GM19468 (cell line): ENCODE results near the gene KCNK6.
"Not testable (repeated sequence)": the region's sequence is repeated elsewhere in the genome, so short reads cannot be mapped to it uniquely, and the experiment has no call there.

Experiments used
- ATAC-seq: cut with Tn5 transposase; IDR thresholded peaks from one replicate; pipeline ENCODE4 v1.9.1; 2021; ENCODE audit warnings: mild to moderate bottlenecking, moderate library complexity, moderate number of reproducible peaks; ENCODE audit not compliant: unreplicated experiment; ENCODE audit errors: extremely low read depth

The KCNK6 gene

GRCh38 chr19:38359242-38360021, 39.8 kb downstream of the KCNK6 start:
- ATAC-seq: no peak

DNA sequence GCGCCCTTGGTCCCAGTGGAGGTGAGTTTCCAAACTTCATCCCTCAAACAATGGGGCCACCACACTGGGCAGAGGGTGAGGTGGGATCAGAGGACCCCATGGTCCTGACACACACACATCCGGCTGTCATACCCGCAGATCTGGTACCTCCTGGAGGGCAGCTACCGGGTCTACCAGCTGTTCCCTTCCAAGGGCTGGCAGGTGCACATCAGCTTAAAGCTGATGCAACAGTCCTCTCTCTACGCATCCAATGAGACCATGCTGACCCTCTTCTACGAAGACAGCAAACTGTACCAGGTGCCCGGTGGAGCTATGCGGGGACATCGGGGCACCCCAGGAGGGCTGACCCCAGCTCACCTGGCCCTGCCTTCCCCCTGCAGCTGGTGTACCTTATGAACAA, 40.7 kb downstream of the KCNK6 start:
- ATAC-seq: no peak

DNA sequence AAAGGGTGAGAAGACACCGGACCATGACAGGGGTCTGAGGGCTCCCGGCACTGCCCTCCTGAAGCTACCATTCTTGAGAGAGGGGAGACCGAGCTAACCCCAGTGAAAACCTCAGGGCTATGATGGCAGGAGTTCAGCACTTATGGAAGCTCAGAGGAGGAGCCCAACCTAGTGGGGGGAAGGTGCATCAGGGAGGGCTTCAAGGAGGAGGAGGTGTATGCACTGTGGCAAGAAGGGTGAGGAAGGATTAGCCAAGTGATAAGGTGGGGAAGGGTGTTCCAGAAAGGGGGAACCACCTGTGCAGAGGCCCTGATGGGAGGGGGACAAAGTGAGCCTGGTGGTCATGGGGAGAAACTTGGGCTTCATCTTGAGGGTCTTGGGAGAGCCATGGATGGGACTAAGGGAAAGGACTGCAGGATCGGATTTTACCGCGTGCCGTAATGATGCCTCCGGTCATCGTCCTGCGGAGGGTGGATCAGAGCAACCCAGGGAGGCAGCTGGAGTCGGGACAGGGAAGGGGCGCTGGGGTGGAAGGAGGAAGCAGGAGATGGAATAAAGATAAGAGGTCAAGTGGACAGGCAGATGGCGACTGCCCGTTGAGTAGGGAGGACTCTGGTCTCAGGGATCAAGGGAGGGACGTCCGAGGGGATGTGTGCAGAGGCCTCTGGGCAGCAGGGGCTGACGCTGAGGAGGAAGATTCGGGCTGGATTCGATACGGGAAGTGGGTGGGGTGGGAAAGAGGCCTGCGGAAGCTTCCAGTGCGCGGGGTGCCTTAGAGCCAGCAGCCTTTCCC, 41.4 kb downstream of the KCNK6 start:
- ATAC-seq: no peak

DNA sequence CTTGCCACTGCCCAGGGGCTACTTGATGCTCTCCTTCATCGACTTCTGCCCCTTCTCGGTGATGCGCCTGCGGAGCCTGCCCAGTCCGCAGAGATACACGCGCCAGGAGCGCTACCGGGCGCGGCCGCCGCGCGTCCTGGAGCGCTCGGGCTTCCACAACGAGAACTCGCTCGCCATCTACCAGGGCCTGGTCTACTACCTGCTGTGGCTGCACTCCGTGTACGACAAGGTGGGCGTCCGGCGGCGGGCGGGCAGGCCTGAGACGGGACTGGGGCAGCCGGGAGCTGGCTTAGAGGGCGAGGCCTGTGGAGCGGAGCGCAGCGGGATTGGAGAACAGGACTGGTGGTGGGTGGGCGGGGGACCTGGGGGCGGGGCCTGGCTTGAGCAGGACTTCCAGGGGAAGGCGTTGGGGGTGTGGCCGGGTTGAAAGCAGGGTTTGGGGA, 42.0 kb downstream of the KCNK6 start:
- no peak for ATAC-seq

DNA sequence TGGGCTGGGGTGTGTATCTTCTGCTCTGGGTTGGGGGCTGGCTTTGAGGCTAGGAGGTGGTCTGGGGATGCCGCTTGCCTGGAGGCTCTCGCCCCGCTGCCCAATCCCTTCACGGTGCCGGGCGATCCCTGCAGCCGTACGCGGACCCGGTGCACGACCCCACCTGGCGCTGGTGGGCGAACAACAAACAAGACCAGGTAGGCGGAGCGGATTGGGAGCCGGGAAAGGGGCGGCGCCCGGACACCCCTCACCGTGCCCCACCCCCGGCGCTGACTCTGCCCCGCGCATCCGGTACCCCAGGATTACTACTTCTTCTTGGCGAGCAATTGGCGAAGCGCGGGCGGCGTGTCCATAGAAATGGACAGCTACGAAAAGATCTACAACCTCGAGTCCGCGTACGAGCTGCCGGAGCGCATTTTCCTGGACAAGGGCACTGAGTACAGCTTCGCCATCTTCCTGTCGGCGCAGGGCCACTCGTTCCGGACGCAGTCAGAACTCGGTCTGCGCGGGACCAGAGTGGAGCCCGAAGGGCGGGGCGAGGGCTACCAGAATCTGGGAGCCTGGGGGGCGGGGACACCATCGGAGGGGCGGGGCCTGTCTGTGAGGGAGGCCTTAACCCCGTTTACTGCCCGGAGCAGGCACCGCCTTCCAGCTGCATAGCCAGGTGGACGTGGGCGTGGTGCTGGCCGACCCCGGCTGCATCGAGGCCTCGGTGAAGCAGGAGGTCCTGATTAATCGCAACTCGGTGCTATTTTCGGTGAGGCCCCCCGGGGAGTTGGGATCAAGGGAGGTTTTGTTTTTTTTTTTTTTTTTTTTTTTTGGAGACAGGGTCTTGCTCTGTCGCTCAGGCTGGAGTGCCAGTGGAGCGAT, 42.7 kb downstream of the KCNK6 start:
- ATAC-seq: no peak

DNA sequence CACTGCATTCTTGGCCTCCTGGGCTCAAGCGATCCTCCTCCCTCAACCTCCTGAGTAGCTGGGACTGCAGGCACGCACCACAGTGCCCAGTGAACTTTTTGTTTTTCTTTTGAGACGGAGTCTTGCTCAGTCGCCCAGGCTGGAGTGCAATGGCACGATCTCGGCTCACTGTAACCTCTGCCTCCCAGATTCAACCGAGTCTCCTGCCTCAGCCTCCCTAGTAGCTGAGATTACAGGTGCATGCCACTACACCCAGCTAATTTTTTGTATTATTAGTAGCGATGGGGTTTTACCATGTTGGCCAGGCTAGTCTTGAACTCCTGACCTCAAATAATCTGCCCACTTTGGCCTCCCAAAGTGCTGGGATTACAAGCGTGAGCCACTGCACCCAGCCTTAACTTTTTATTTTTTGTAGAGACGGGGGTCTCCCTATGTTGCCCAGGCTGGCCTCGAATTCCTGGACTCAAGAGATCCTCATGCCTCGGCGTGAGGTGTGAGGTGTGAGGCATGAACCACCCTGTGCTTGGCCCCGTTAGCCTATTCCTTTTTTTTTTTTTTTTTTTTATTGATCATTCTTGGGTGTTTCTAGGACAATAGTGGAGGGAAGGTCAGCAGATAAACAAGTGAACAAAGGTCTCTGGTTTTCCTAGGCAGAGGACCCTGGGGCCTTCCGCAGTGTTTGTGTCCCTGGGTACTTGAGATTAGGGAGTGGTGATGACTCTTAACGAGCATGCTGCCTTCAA, 43.5 kb downstream of the KCNK6 start:
- not testable (repeated sequence) for ATAC-seq

DNA sequence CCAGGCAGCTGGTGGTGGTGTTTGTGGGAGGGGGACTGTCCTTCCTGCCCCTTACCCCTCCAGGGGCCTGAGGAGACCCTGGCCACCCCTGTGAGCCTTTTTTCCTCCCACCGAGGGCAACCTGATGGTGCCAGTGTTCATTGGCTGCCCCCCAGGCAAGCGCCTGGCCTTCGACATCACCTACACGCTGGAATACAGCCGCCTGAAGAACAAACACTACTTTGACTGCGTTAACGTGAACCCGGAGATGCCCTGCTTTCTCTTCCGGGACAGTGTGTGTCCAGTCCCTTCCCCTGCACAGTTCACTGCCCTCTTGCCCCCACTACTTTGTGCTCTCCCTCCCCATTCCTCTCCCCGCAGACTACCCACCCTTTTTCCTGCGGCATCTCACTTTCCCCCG, 47.4 kb downstream of the KCNK6 start:
- ATAC-seq: no peak

GRCh38 chr19:38369584-38369983, 49.9 kb downstream of the KCNK6 start:
- ATAC-seq: no peak

DNA sequence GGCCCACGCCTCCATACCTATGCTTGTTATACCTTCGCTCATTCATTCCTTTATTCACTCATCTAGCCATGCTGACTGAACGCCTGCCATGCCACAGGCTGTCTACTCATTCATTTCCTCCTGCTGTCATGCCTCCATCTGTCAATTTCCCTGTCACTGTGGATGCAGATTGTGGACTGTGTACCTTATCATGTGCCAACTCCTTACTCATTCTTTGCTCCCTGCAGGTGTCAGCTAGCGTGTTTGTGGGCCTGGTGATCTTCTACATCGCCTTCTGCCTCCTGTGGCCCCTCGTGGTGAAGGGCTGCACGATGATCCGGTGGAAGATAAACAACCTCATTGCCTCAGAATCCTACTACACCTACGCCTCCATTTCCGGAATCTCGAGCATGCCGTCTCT, 50.7 kb downstream of the KCNK6 start:
- ATAC-seq: no peak

DNA sequence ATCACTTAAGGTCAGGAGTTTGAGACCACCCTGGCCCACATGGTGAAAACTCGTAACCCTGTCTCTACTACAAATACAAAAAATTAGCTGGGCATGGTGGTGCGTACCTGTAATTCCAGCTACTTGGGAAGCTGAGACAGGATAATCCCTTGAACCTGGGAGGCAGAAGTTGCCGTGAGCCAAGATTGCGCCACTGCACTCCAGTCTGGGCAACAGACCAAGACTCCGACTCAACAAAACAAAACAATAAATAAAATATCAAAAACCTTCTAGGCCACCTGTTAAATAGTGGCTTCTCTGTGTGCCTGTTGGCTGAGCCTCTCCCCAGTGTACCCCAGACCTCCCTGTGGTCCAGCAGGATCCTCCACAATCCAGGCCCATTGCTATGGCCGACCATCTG, 51.4 kb downstream of the KCNK6 start:
- no peak for ATAC-seq

DNA sequence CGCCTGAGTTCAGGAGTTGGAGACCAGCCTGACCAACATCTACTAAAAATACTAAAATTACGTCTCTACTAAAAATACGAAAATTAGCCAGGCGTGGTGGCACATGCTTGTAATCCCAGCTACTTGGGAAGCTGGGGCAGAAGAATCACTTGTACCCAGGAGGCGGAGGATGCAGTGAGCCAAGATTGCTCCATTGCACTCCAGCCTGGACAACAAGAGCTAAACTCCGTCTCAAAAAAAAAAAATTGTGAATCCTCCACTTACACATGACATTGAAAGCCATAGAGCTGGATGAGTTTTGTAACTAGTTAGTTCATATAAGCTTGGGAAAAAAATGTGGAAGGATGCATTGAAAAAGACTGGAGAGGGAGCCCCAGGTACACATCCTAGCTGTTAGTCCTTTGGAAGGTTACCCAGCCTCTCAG, 54.3 kb downstream of the KCNK6 start:
- no peak for ATAC-seq

DNA sequence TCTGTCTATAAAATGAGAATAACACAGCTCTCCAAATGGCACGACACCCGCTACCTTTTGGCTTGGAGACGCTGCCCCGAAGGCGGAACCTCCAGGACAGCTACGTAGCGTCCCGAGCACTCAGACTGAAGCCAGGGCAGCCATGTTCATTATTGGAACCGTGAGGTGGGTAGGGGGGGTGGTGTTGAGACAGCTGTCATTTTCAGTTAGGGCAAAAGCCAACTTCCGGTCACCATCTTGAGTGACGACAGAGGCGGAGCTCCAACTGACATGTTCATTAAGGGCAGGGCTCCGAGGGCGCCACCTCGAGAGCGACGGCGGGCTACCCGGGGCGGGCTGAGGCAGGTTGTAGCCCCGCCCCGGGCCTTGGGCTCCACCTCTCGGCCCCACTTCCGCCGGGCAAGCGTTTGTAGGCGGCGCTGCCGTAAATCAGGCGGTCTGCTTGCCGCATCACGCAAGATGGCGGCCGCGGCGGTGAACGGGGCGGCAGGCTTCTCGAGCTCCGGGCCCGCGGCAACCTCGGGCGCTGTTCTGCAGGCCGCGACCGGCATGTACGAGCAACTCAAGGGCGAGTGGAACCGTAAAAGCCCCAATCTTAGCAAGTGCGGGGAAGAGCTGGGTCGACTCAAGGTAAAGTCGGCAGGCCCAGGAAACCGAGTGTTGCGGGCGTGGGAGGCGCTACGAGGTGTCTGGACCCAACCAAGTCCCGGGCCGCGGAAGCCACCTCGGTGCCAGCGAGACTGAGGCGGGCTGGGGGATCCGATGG, 54.9 kb downstream of the KCNK6 start, which contains the start of gene PSMD8:
TSS of gene PSMD8 (plus strand) at position 240 of the 766 bp plus-strand sequence. CDS start at position 271, 31 bp downstream.
- ATAC-seq: peak; percentile 81

DNA sequence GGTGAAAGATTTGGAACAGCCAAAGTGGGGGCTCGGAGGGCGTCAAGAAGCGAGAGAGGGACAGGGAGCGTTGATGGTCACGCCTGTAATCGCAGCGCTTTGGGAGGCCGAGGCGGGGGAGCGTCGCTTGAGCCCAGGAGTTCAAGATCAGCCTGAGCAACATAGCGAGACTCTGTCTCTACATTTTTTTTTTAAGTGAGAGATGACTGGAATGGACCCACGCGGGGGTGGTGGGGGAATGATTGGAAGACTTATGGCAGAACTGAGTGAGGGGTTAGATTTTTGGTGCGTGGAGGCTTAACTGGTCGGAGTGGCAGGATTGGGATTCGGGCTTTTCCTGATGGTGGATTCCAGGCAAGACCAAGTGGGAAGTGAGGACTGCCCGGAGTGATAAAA, 55.5 kb downstream of the KCNK6 start:
- ATAC-seq: no peak

GRCh38 chr19:38375748-38376147, 56.1 kb downstream of the KCNK6 start:
- ATAC-seq: no peak

DNA sequence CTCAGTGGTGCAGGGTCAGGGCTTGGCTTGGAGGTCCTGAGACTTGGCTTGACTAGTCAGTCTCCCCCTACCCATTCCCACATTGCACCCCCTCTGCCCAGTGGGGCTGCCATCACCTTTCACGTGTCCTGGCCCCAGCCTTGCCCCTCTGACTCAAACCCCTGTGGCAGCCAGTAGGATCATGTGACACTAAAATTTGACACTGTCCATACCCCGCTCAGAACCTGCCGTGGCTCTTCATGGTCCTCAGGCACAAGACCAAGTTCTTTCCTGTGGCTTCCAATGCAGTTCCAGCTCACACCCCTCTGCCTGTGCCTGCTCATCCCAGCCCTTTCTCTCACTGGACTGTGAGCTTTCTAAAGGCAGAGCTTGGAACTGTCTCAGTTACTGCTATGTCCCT, 56.9 kb downstream of the KCNK6 start:
- no peak for ATAC-seq

GRCh38 chr19:38377052-38377451, 57.4 kb downstream of the KCNK6 start:
- ATAC-seq: no peak

GRCh38 chr19:38378866-38379265, 59.2 kb downstream of the KCNK6 start:
- ATAC-seq: no peak

DNA sequence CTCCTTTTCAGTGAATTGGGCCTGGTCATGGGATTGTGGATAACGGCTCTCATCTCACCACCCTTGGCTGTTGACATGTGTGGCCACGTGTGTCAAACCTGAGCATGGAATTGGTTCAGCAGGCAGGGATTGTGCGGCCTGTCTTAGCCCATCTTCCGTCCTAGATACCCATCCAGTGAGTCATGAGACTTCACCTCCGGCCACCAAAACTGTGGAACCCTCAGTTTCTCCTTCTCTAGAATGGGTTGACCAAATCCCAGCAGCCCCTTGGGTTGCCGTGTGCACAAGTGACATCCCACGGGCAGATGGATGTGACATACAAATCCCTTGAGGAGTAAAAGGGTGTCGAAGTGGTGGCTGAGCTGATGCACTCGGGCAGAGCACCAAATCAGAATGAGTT, 61.5 kb downstream of the KCNK6 start:
- ATAC-seq: no peak
